ENCODE data around the gene HNRNPF.

The HNRNPF gene

GRCh38 chr10:43350686-43351085 lies 58.3 kb downstream of the HNRNPF start:
- no peak overlapping the region for H3K4me3 ChIP-seq (ENCODE audit: control insufficient read depth, low read depth, low read length)
- TF ChIP-seq CTCF (conservative IDR thresholded peaks at IDR 0.05; ENCODE audit: control insufficient read depth, insufficient read depth, low read depth, low read length), result no peak
- no peak for DNase-seq (ENCODE audit: low read depth)

- no peak for DNase-seq (ENCODE audit: low read depth)
- H3K4me3 ChIP-seq (ENCODE audit: control insufficient read depth, low read depth, low read length), result no peak overlapping the region
- TF ChIP-seq CTCF (conservative IDR thresholded peaks at IDR 0.05; ENCODE audit: control insufficient read depth, insufficient read depth, low read depth, low read length), result no peak
Measured at GRCh38 chr10:43350156-43350555, 58.8 kb downstream of the HNRNPF start.

GRCh38 chr10:43348511-43349312 lies 60.3 kb downstream of the HNRNPF start:
- TF ChIP-seq CTCF (conservative IDR thresholded peaks at IDR 0.05; ENCODE audit: control insufficient read depth, insufficient read depth, low read depth, low read length), result peak; percentile 98
- H3K4me3 ChIP-seq (ENCODE audit: control insufficient read depth, low read depth, low read length), result no peak overlapping the region
- peak; percentile 74 for DNase-seq (ENCODE audit: low read depth)

- no peak for TF ChIP-seq CTCF (conservative IDR thresholded peaks at IDR 0.05; ENCODE audit: control insufficient read depth, insufficient read depth, low read depth, low read length)
- no peak for DNase-seq (ENCODE audit: low read depth)
- no peak overlapping the region for H3K4me3 ChIP-seq (ENCODE audit: control insufficient read depth, low read depth, low read length)
Measured at GRCh38 chr10:43347997-43348396, 61.0 kb downstream of the HNRNPF start.

- no peak overlapping the region for H3K4me3 ChIP-seq (ENCODE audit: control insufficient read depth, low read depth, low read length)
- no peak for TF ChIP-seq CTCF (conservative IDR thresholded peaks at IDR 0.05; ENCODE audit: control insufficient read depth, insufficient read depth, low read depth, low read length)
- no peak for DNase-seq (ENCODE audit: low read depth)
Measured at GRCh38 chr10:43344051-43344450, 64.9 kb downstream of the HNRNPF start.

GRCh38 chr10:43343126-43343525 lies 65.9 kb downstream of the HNRNPF start:
- no peak overlapping the region for H3K4me3 ChIP-seq (ENCODE audit: control insufficient read depth, low read depth, low read length)
- no peak for DNase-seq (ENCODE audit: low read depth)
- no peak for TF ChIP-seq CTCF (conservative IDR thresholded peaks at IDR 0.05; ENCODE audit: control insufficient read depth, insufficient read depth, low read depth, low read length)
